NCI-H2081 (cell line): ENCODE data around the gene AIPL1.

Source experiments
- DNase-seq, 2 experiments: peaks; one replicate each; lab custom pipeline; 2025; lab: John Stamatoyannopoulos, UW

The AIPL1 gene

GRCh38 chr17:6450926-6451832 is 16.3 kb upstream of the AIPL1 start:
- peak in 1 of 2 experiments; percentile 2 for DNase-seq

GRCh38 chr17:6449307-6449706 is 14.4 kb upstream of the AIPL1 start:
- DNase-seq, result no peak

- no peak for DNase-seq
Measured at GRCh38 chr17:6448473-6448872, 13.6 kb upstream of the AIPL1 start.

GRCh38 chr17:6446516-6447100 is 11.7 kb upstream of the AIPL1 start:
- no peak for DNase-seq

- no peak for DNase-seq
Measured at GRCh38 chr17:6444571-6445335, 9.8 kb upstream of the AIPL1 start.

GRCh38 chr17:6443692-6444570 is 9.0 kb upstream of the AIPL1 start, which contains the start of gene PIMREG:
TSS of gene PIMREG (plus strand) at chr17:6444455. CDS start at chr17:6445111, 656 bp downstream.
- peak; percentile 89 to 91 for DNase-seq

GRCh38 chr17:6442775-6443174 is 7.9 kb upstream of the AIPL1 start:
- DNase-seq, result no peak

GRCh38 chr17:6439951-6440350 is 5.0 kb upstream of the AIPL1 start:
- DNase-seq, result no peak

- no peak for DNase-seq
Measured at GRCh38 chr17:6437956-6438355, 3.0 kb upstream of the AIPL1 start.

- DNase-seq, result peak in 1 of 2 experiments; percentile 4
Measured at GRCh38 chr17:6437466-6437865, 2.5 kb upstream of the AIPL1 start.

- DNase-seq, result peak; percentile 46 to 49
Measured at GRCh38 chr17:6435968-6436367, 1.0 kb upstream of the AIPL1 start.

- no peak for DNase-seq
Measured at GRCh38 chr17:6430769-6431168, 4.2 kb downstream of the AIPL1 start.

GRCh38 chr17:6429266-6429665 is 5.7 kb downstream of the AIPL1 start:
- no peak for DNase-seq

GRCh38 chr17:6428207-6428965 is 6.5 kb downstream of the AIPL1 start:
- no peak for DNase-seq

- DNase-seq, result no peak
Measured at GRCh38 chr17:6427279-6427781, 7.6 kb downstream of the AIPL1 start.

- DNase-seq, result no peak
Measured at GRCh38 chr17:6426356-6427101, 8.4 kb downstream of the AIPL1 start.

- DNase-seq, result no peak
Measured at GRCh38 chr17:6425407-6425806, 9.5 kb downstream of the AIPL1 start.

- no peak for DNase-seq
Measured at GRCh38 chr17:6423931-6424330, 11.0 kb downstream of the AIPL1 start.

- DNase-seq, result no peak
Measured at GRCh38 chr17:6422654-6423241, 12.2 kb downstream of the AIPL1 start.
